ENCODE data around the gene AMPD1.

AMPD1 gene

DNA sequence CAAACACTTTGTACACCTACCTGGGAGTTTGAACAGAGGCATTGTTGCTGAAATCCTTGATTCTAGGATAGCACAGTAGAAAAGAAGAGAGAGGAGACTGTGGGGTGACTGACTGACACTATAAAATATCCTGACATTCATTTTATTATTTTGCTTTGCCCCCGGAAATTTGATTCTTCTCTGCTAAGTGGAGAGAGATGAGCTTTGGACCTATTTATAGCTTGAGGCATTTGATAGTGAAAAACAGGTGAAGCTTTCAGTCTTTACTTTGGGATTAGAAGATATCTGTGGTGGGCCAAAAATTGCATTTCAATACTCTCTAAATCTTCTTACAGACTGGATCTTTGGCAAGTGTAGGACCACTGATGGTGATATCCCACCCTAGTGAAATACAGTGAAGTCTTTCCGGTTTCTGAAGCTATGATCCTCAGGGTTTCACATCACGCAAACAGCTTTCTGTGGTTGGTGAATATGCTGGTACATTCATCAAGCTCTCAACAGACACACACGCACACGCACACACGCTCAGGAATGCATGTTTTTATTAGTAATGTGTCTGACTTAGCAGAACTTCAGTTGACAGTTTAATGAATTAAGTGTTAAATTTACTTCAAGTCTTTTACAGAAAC, at the start of gene AMPD1:
AMPD1 (minus strand) TSS at position 117 of the 629 bp plus-strand sequence; CDS start at position 42, 75 bp downstream.
- no peak for DNase-seq (ENCODE audit: low spot score)

DNA sequence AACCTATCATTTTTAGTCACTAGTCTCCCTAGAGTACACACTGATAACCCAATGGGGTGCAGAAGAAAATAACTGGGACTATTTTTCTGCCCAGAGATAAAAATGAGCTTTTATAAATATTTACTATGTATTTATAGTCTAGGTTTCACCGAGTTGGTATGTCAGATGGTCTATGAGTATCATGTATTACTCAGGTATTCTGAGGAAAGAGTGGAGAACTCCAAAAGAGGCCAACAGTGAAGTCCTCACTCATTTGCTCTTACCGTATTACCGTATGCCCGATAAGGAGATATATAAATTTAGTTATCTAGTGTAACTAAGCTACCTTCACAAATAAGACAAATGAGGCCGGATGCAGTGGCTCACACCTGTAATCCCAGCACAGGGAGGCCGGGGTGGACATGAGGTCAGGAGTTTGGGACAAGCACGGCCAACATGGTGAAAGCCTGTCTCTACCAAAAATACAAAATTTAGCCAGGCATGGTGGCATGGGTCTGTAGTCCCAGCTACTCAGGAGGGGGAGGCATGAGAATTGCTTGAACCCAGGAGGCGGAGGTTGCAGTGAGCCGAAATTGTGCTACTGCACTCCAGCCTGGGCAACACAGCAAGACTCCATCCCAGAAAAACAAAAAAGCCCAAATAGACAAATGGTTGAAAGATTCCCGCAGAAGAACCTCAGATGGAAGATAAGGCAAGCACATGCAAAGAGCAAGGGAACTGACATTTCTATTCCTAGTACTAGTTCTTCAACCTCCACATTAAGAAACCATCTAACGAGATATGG, 46.8 kb upstream of the AMPD1 start:
- DNase-seq (ENCODE audit: low spot score): no peak

DNA sequence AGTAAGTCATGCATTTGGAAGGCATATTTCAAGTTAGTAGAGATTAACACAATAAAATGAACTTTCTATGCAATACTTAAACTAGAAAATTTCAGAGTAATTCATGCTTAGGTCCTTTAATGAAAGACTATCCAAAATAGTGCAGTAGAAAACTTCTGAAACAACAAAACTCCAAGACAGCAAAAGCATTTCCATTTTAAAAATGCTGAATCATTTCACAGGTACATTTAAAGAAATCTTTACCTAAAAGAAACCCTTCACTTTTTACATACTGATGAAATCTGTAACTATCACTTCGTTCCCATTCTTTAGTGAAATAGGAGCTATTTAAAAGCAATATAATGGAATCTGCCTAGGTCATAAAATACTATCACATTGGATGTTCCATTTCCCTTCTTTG, 45.0 kb upstream of the AMPD1 start:
- no peak for DNase-seq (ENCODE audit: low spot score)

GRCh38 chr1:114737314-114737849, 42.0 kb upstream of the AMPD1 start:
- no peak for DNase-seq (ENCODE audit: low spot score)

DNA sequence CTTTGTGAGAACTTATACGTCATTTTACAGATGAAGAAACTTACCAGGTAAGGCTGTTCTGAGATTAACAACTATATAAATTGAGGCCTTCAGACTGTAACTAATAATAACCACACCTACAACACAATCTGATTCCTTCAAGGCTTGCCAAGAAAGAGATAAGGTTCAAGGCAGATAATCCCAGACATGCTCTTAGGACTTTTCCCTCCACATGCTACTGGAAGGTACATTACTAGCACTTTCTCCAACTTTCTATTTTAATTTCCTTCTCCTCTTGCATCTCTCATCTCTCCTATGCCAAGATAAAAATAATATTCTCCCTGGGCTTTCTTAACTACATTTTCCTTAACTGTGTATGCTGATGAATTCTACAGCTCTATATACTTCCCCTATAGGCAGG, 40.1 kb upstream of the AMPD1 start:
- no peak for DNase-seq (ENCODE audit: low spot score)

GRCh38 chr1:114729782-114730181, 34.4 kb upstream of the AMPD1 start:
- DNase-seq (ENCODE audit: low spot score): no peak

DNA sequence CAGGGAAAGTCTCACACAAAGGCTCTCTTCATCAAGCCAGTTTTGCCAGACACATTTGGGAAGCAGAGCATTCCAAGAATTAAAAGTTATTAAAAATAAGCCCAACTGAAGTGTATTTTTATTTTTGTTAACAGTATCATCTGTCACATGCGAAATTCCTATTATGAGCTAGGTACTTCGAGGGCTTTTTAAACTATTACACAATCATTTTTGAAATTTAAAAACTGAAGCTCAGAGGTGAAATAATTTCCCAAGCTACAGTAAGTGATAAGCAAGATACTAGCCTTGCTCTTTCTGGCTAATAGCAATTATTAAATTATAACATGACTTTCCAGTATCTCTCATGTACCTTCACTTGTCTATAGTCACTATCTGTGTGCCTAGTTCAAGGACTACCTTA, 33.2 kb upstream of the AMPD1 start:
- no peak for DNase-seq (ENCODE audit: low spot score)

GRCh38 chr1:114725230-114725629, 29.9 kb upstream of the AMPD1 start:
- DNase-seq (ENCODE audit: low spot score): no peak

DNA sequence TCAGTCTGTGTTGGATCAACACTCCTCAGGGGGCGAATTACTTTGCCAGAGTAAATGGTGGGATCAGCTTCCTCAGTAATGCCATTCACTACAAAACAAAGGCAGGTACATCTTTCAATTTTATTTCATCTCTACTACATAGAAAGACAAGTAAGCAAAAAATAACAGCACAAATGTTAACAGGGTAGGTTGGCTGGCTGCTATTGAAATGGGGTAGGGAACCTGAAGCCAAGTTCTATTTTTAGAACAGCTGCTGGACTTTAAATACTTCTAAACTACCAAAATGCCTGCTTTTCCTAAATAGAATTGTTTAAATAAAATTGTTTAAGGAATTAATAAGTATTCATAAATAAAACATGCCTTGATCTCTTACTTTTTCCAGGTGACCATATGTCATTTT, 28.6 kb upstream of the AMPD1 start:
- no peak for DNase-seq (ENCODE audit: low spot score)

DNA sequence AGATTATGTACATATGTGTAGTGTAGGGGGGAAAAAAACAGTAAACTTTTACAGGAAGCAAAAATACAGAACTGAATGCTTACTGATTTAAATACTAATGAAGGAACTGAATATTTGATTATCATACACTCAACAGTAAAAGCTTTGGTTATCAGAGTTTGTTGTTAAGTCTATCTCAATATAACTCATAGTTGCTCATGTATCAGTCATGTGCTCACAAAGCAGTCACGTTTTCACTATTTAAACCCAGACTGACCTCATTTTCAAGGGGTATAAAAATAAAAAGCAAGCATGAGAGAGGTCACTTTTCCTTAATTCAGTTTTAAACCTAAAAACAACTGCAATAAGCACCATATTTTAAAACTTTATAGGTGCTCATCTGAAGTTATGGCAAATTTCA, 28.1 kb upstream of the AMPD1 start:
- DNase-seq (ENCODE audit: low spot score): no peak

GRCh38 chr1:114720492-114720891, 25.1 kb upstream of the AMPD1 start:
- DNase-seq (ENCODE audit: low spot score): no peak

- no peak for DNase-seq (ENCODE audit: low spot score)
Measured at GRCh38 chr1:114719424-114719787, 24.1 kb upstream of the AMPD1 start.

- DNase-seq (ENCODE audit: low spot score): no peak
Measured at GRCh38 chr1:114718661-114719423, 23.5 kb upstream of the AMPD1 start.

GRCh38 chr1:114716304-114717170, 21.2 kb upstream of the AMPD1 start, which contains the start of gene NRAS:
NRAS (minus strand) TSS chr1:114716771; CDS start chr1:114716160, 611 bp downstream.
- DNase-seq (ENCODE audit: low spot score): peak; percentile 80

GRCh38 chr1:114715952-114716303, 20.6 kb upstream of the AMPD1 start:
- no peak for DNase-seq (ENCODE audit: low spot score)

- DNase-seq (ENCODE audit: low spot score): no peak
Measured at GRCh38 chr1:114712977-114713376, 17.6 kb upstream of the AMPD1 start.

DNA sequence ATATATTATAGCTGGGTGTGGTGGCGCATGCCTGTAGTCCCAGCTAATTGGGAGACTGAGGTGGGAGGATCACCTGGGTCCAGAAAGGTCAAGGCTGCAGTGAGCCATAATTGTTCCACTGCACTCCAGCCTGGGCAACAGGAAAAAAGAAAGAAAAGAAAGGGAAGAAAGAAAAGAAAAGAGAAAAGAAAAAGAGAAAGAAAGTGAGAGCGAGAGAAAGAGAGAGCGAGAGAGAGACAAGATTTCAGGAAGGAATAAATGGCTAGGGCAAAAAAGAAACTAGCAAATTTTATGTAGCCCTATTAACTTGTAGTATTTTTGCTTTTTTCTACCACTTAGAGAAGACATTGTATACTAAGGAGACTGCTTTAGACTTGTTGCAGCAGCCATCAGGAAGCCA, 15.0 kb upstream of the AMPD1 start:
- no peak for DNase-seq (ENCODE audit: low spot score)

DNA sequence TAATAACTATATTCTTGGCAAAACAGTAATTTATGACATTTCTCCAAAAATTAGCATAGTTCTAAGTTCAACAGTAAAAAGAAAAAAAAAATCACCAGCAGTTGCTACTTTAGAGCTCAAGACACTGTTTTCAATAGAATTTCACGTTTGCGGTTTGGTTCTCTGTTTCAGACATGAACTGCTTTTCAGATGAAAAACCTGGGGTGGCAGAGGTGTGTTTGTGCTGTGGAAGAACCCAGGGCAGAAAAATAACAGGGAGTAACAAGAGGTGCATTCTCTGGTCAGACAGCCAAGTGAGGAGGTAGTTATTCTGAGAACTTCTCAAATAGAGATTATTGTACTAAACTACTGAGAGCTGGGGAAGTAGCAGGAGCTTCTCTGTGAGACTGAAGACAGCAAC, 12.3 kb upstream of the AMPD1 start:
- no peak for DNase-seq (ENCODE audit: low spot score)

DNA sequence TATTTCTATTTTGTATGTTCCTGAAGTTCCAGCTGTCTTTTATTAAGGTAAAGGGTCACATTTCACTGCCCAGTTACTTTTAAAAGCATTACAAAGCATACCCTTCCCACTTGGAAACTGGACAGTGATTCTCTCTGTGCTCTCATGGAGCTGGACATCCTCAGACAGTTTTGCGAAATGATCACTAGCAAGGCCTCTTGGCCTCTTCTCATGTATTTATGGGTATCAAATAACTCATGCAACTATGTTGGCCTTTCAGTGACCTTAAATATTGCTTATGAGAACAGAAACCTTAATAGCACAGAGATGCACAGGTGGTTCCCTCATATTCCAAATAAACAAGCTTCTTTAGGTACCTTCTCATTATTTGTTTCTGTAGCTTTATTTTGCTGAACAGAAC, 7.9 kb upstream of the AMPD1 start:
- DNase-seq (ENCODE audit: low spot score): no peak

GRCh38 chr1:114702737-114703136, 7.4 kb upstream of the AMPD1 start:
- DNase-seq (ENCODE audit: low spot score): no peak

GRCh38 chr1:114701931-114702330, 6.6 kb upstream of the AMPD1 start:
- no peak for DNase-seq (ENCODE audit: low spot score)
